ENCODE data around the gene MOCS3.

GRCh38 chr20:50918403-50918802 is 40.2 kb upstream of the MOCS3 start:
- TF ChIP-seq CTCF (IDR thresholded peaks at IDR 0.05; ENCODE audit: poor library complexity, severe bottlenecking) (no peak), MXI1 (conservative IDR thresholded peaks at IDR 0.05; ENCODE audit: poor library complexity, severe bottlenecking) (no peak), TAF1 (IDR thresholded peaks at IDR 0.05; ENCODE audit: low read depth) (no peak), EZH2 (IDR thresholded peaks at IDR 0.05; ENCODE audit: borderline replicate concordance, insufficient read depth, low read length, poor library complexity, severe bottlenecking) (no peak)
